ENCODE measurements around the gene OXCT2. TPM values are rescaled to one million over a fixed set of nuclear protein-coding genes. Genes with fewer than 3 reads are reported as not detected.

Gene OXCT2
- total and polyA plus RNA-seq, 9 of the 15 experiments (the other 6 are each of a cell fraction or from before 2014, with no cell fraction given): 0.08 to 0.64 (median 0.22) TPM; not detected in 2

- BruUV-seq (replicated peaks): no TSS peak
- TF ChIP-seq ZSCAN29 (IDR thresholded peaks at IDR 0.05) (no peak), ZZZ3 (IDR thresholded peaks at IDR 0.05) (no peak), HDGF (IDR thresholded peaks at IDR 0.05) (no peak), NUFIP1 (IDR thresholded peaks at IDR 0.05; ENCODE audit: partially characterized antibody) (no peak), ZKSCAN1 (IDR thresholded peaks at IDR 0.05; ENCODE audit: low read depth, low read length) (no peak), TRIM24 (IDR thresholded peaks at IDR 0.05) (no peak), E2F6 (IDR thresholded peaks at IDR 0.05; ENCODE audit: borderline replicate concordance in 1 of 2, extremely low read depth in 1 of 2, insufficient read depth in 1 of 2, insufficient read length in 1 of 2, low read depth in 1 of 2, low read length in 1 of 2, poor library complexity in 1 of 2, severe bottlenecking in 1 of 2) (no peak), E2F5 (CRISPR knock-in tag; IDR thresholded peaks at IDR 0.05) (no peak), E2F1 (CRISPR knock-in tag; IDR thresholded peaks at IDR 0.05) (no peak), SAP30 (IDR thresholded peaks at IDR 0.05; ENCODE audit: borderline replicate concordance, insufficient read depth, low read depth, low read length, poor library complexity, severe bottlenecking) (no peak), SAFB (IDR thresholded peaks at IDR 0.05; ENCODE audit: borderline replicate concordance, low read depth, low read length) (no peak), PTRF (tag; IDR thresholded peaks at IDR 0.05) (no peak), TOE1 (IDR thresholded peaks at IDR 0.05; ENCODE audit: borderline replicate concordance) (no peak), TOE1 (CRISPR knock-in tag; IDR thresholded peaks at IDR 0.05; ENCODE audit: borderline replicate concordance, low read depth) (no peak), ZNF507 (tag; conservative IDR thresholded peaks at IDR 0.05) (no peak)
- FAIRE-seq (no peak), DNase-seq (ENCODE audit: extremely low read depth in 1 of 4, low spot score in 3 of 4) (no peak), ATAC-seq (no peak)
- Histone ChIP-seq H3K4me2 (ENCODE audit: insufficient read depth, low read length) (no peak overlapping the region), H3K36me3 (ENCODE audit: control insufficient read depth, insufficient read depth, low read length) (peaks cover 98% of the 10 kb centered on the region), H3K9ac (ENCODE audit: insufficient read depth in 1 of 2, low read depth in 2 of 2, low read length in 2 of 2) (peak overlapping the region in 1 of 2 experiments; percentile 43; a peak in 2 of 4 replicates), H4K20me1 (replicated peaks; ENCODE audit: control insufficient read depth, insufficient read depth, low read length) (no peaks in the 10 kb centered on the region), H3K4me1 (replicated peaks in 1 of 2; ENCODE audit: control insufficient read depth in 2 of 2, insufficient read depth in 2 of 2, low read length in 2 of 2) (peaks cover 3 to 4% of the 10 kb centered on the region in 2 experiments; a peak in 2 of 5 replicates), H3K79me2 (ENCODE audit: control insufficient read depth, insufficient read depth, low read length) (no peaks in the 10 kb centered on the region), H3K4me3 (no peak overlapping the region), H2AFZ (ENCODE audit: low read depth, low read length) (no peak overlapping the region), H3K9me1 (ENCODE audit: control insufficient read depth, insufficient read depth, low read length) (no peaks in the 10 kb centered on the region), H3K27me3 (ENCODE audit: control insufficient read depth in 2 of 2, insufficient read depth in 2 of 2, low read length in 2 of 2) (no peaks in the 10 kb centered on the region), H3K27ac (ENCODE audit: extremely low read depth, low read depth, low read length) (no peak overlapping the region), H3K9me3 (replicated peaks; ENCODE audit: control insufficient read depth, insufficient read depth, low read depth, low read length) (no peaks in the 10 kb centered on the region)
- in situ Hi-C loops (cut with MboI) (no loop called here), intact Hi-C loops (cut with micrococcal nuclease) (no loop called here)
- ChIA-PET POLR2A (interaction anchor here (0.6 to 2.0 kb wide), 5 partner anchors 9 to 1217 kb away, joined by 3 to 5 read pairs (median 4); partner anchors contain the start of gene PPIE), CTCF (ENCODE audit: low intra/inter-chr PET ratio) (no interaction called here)
- WGBS (ENCODE audit: insufficient coverage, low coverage, missing lambda C conversion rate): 90% methylated on average over 6 of the region's 6 CpGs
Measured at GRCh38 chr1:39752703-39753102, 18.4 kb downstream of the OXCT2 start.

Data from K562 (cell line).